Vagina (tissue), 2 donors: ENCODE data around the gene ABCC1.

Source experiments
- CTCF ChIP-seq, 3 experiments: fragments of 450-650 bp in 2 of 3; fragments of 200-600 bp in 1 of 3; sonication (generic) in 1 of 3; IDR thresholded peaks; one replicate each; pipeline ENCODE4 v1.5.1; 2017 to 2019; ENCODE audit warnings: antibody characterized with exemption in 3 of 3, mild to moderate bottlenecking in 2 of 3, moderate library complexity in 2 of 3
- POLR2A ChIP-seq, 2 donors: fragments of 450-650 bp; IDR thresholded peaks; one replicate each; pipeline ENCODE4 v1.6.1; 2017; ENCODE audit warnings: antibody characterized with exemption in 2 of 2, mild to moderate bottlenecking in 2 of 2, moderate library complexity in 2 of 2

DNA sequence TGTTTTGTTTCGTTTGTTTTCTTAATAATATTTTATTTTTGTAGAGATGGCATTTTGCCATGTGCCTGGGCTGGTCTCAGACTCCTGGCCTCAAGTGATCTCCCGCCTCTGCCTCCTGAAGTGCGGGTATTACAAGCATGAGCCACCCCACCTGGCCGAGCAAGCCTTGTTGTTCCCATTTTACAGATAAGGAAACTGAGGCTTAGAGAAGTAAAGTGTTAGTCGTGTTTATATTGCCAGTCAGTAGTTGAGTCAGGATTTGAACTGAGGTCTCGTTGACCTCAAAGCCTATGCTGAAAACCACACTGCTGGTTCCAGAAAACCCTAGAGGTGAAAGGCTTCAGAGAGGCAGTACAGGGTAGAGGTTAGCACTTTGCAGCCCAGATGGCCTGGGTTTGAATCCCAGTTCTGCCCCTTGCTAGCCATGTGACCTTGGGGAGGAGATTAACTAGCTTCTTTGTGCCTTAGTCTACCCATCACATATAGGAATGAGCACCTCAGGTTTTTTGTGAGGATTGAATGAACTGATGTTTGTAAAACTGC is 171.8 kb downstream of the ABCC1 start:
- TF ChIP-seq CTCF (IDR thresholded peaks at IDR 0.05) (no peak), POLR2A (IDR thresholded peaks at IDR 0.05) (no peak)
